ENCODE results near the gene NRXN2. TPM values are rescaled to one million over a fixed set of nuclear protein-coding genes. Genes with fewer than 3 reads are reported as not detected.
"Not testable (repeated sequence)": the region's sequence is repeated elsewhere in the genome, so short reads cannot be mapped to it uniquely, and the experiment has no call there.

Gene NRXN2
- total RNA-seq, 1 experiment from 2014 or later = not detected

DNA sequence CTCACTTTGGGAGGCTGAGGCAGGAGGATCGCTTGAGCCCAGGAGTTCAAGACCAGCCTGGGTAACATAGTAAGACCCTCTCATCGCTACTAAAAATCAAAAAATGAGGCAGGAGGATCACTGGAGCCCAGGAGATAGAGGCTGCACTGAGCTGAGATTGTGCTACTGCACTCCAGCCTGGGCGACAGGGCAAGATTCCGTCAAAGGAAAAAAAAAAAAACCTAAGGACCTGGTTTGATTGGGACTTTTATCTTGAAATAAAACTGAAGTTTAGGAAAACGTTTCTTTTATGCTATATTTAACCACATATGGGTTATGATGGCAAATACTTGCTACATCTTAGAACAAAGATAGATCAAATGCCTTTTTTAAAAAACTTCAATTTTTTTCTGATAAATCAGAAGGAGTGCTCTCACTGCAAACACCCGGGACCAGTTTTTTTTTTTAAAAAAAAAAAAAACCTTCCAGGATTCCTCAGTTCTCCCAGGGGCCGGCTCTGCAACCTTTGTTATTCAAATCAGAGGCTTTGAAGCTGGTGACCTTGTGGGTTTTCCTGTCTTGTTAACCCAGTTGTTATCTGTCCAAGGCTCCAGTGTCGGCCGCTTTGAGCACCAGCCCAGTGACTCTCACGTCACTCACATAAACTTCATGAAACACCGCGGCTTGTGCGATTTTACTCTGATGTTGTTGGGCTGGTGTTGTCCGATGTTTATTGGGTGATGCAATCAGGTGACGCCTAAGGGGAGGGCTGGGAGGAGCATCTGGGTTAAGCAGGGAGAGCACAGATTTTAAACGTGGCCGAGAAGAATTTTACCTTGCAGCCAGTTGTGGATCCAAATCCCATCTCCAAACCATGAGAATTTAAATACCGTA, 156.7 kb downstream of the NRXN2 start:
- DNase-seq (ENCODE audit: low spot score) = peak; percentile 88

DNA sequence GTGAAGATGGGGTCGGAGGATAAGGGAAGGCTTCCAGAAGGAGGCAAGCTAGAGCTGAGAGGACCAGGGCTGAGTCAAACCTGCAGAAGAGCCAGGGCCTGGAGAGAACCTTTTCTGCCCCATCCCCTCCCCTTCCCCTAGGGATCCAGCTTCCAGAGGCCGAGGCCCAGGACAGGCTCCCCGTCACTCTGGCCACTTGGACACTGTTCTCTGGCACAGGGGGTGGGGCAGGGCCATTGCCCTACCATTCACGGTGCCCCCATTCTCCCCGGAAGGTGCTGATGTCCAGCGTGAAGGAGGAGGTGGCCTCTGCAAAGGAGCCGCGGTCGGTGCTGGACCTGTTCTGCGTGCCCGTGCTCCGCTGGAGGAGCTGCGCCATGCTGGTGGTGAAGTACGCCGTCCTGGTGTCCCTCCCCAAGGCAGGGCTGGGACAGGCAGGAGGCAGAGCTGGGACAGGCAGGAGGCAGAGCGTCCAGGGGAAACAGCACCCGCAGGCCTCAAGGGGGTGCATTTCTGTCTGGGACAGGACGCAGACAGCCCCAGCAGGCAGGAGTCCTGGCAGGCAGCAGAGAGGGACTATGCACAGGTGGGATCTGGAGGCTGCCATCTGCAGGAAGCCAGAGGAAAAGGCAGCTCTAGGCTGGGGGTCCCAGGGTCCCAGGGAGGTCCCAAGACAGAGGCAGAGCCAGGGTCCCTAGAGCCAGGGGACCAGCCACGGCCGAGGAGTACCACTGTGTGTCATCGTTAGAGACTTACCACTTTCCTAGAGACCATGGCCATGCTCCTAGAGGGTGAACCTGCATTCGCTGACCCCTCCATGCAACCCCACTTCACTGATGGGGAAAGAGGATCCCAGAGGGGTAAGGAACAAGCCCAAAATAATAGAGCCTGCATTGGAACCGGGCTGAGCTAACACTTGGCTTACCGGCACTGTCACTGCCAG, 157.8 kb downstream of the NRXN2 start:
- no peak for DNase-seq (ENCODE audit: low spot score)

DNA sequence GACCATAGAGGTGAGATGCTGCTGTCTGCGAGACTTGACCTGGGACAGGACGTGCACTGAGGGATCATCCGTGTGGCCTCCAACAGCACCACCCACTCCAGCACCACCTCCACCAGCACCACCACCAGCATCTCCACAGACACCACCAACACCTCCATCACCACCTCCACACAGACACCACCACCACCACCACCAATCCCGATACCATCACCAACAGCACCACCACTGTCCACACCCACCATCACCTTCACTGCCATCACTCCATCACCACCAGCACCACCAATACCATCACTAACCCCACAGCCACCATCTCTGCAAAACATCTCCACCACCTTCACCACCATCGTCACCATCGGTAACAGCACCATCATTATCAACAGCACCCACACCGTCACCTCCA, 158.6 kb downstream of the NRXN2 start:
- no peak for DNase-seq (ENCODE audit: low spot score)

DNA sequence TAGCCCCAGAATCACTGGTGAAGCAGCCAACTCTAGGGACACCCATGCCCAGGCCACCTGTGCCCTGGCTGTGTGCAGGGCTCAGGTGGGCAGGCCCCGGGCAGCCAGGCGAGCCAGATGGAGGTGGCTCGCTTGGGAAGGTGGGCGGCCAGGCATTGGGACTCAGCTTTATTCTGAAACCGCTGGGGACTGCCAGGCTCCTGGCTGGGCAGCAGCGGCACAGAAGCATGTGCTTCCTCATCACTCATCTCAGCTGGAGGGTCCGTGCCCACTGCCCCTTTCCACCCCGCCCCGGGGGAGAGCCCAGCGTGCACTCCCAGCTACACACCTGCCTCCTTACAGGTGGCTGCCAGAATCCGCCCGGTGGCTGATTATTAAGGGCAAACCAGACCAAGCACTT, 159.0 kb downstream of the NRXN2 start:
- DNase-seq (ENCODE audit: low spot score) = no peak

DNA sequence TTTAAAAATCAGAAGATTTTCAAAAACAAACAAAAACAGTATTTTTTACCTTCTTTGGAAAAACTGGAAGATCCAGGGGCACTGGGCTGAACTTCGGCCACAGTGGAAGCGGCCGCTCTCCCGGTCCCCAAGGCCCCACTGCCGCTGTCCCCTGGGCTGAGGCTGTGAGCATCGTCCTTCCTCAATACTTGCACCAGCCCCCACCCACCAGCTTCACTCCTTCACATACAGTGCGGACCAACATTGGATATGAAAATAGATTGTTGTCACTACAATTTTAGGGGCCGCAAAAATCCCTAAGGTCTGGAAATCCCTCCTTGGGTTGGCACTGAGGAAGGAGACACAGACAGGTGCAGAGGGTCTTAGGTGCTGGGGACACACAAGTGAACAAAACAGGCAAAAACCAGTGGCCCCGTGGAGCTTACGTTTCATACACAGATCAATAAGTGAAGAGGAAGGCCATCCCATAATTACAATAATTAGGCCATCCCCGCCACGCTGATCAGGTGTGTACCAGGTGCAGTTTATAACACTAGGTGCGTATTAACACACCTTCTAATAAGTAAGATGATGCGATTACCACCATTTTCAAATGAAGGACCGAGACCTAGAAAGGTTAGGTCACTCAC, 160.2 kb downstream of the NRXN2 start:
- no peak for DNase-seq (ENCODE audit: low spot score)

DNA sequence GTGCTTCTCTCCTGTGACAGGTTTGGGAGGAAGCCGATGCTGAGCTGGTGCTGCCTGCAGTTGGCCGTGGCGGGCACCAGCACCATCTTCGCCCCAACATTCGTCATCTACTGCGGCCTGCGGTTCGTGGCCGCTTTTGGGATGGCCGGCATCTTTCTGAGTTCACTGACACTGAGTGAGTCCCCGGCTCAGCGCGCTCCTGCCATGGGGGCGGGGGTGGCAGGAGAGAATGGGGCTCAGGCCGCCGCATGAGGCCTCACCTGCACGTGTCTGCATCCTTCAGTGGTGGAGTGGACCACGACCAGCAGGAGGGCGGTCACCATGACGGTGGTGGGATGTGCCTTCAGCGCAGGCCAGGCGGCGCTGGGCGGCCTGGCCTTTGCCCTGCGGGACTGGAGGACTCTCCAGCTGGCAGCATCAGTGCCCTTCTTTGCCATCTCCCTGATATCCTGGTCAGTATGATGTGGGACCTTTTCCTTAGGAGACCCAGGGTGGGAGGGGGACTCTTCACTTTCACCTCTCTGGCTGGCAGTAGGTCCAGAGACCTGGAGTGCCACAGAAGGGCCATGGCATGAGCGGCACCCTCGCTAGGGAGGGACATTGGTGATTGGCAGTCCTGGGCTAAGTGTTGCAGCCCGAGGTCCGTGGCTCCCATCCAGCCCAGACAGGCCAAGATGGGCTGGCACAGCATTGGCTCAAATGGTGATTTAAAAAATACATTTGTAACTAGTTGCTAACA, 160.8 kb downstream of the NRXN2 start:
- no peak for DNase-seq (ENCODE audit: low spot score)

DNA sequence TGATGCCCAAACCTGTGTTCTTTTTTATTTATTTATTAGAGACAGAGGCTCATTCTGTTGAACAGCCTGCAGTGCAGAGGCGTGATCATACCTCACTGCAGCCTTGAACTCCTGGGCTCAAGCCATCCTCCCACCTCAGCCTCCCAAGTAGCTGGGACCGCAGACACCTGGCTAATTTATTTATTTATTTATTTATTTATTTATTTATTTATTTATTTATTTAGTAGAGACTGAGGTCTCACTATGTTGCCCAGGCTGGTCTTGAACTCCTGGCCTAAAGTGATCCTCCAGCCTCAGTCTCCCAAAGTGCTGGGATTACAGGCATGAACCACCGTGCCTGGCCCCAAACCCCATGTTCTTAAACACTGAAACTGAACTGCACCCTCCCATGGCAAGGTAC, 161.6 kb downstream of the NRXN2 start:
- not testable (repeated sequence) for DNase-seq (ENCODE audit: low spot score)

DNA sequence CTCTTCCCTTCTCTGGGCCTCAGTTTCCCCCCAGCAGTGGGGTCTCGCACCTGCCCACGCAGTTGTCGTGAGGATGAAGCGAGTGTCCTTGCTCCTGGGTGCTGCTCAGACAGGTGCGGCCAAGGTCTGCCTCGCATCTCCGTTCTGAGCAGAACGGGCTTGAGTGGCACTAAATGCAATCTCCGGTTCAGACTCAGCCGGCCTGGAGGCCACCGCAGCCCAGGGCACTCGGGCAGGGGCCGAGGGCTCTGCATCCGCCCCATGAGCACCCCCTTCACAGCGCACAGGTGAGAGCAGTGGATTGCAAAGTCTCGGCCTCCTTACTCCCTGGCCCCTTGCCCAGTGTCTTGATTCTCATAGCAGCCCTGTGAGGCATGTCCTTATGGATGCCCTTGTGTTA, 162.1 kb downstream of the NRXN2 start:
- no peak for DNase-seq (ENCODE audit: low spot score)

DNA sequence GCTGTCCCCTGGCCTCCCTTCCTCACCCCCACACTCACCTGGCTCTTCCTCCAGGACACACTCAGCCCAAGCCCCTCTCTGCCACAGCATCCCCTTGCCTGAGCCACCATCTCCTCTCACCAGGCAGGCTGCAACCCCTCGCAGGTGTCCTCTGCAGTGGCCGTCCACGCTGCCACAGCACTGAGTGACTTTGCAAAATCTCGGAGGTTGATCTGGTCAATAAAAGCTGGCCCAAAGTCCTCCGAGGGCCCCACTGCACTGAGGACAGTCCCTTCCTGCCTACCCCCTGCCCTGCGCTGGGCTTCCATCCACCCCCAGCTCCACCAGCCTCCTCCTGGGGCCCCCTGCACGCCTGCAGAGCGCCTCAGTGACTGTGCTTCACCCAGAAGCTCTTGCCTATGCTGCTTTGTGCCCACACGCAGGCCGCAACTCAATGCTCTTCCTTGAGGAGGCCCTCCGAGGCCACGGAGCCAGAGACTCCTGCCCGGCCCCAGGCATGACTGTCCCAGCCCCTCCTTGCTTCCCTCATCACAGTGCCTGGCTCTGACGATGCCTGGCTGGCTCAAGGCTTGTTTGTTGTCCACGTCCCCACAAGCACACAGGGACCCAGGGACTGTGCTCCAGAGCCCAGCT, 162.7 kb downstream of the NRXN2 start:
- DNase-seq (ENCODE audit: low spot score) = no peak

DNA sequence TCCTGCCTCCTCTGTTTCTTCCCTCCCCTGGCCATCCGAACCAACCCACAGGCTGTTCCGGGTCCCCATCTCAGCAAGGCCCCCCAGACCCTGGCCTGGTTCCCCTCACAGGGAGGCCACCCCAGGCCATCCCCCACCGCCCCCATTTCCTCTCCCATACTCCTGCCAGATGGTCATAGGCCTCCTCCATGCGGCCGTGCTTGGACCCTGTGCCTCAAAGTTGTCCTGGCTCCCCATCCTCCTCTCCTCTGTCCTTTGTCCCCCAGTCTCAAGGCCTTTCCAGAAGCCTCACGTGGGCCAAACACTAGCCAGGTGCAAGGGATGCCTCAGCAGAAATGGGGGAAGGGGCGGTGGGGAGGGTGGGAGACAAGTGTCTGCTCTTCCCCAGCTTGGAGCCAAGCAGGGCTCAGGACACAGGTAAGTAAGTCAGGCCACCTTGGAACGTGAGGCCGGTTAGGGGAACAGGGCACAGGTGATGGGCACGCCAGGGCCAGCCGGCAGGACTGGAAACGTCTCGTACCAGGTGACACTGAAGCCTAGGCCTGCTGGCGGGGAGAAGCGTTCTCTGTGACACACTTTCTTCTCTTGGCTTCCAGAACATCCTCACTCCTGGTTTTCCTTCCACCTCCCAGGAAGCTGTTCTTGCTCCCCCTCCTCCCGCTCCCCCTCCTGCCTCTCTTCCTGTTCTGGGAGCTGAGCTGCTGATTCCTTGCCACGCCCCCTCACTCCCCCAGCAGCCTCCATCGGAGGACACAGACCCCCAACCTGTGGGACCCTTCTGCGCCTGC, 163.5 kb downstream of the NRXN2 start:
- no peak for DNase-seq (ENCODE audit: low spot score)

DNA sequence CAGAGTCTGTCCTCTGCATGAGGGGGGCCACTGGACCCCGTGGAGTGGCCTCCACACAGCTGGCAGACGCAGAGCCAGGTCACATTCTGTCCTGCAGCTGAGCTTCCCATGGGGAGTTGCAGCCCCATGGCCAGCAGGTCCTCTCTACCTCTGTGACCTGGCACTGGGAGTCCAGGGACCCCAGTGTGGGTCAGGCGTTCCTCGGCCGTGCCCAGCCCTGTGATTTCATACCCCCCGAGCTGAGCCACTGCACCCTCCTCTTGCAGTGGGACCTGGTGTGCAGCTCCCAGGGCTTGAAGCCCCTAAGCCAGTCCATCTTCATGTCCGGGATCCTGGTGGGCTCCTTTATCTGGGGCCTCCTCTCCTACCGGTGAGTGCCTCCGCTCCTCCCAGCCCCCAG, 164.1 kb downstream of the NRXN2 start:
- DNase-seq (ENCODE audit: low spot score) = no peak

DNA sequence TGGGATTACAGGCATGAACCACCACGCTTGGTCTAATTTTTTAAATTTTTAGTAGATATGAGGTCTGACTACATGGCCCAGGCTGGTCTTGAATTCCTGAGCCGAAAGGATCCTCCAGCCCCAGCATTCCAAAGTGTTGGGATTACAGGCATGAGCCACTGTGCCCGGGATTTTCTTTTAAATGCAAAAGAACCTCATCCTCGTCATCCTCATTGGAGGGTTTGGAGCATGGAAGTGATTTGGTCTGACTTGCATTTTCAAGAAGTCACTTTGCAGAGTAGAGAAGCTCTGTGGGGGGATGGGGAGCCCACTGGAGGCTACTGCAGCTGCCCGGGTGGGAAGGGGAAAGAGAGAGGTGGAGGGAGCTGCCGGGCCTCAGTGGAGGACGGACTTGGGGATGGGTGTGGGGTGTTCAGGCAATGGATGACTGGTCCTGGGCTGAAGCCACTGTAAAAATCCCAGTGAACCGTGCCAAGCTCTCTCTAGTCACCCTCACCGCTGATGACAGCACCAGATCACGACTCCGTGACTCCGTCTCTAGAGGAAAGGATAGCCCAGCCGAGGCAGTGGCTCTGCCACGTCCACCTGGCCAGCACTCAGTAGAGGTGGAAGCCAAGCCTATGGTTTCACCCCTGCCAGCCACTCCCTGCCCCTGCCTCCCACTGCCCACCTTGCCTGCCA, 164.8 kb downstream of the NRXN2 start:
- no peak for DNase-seq (ENCODE audit: low spot score)

DNA sequence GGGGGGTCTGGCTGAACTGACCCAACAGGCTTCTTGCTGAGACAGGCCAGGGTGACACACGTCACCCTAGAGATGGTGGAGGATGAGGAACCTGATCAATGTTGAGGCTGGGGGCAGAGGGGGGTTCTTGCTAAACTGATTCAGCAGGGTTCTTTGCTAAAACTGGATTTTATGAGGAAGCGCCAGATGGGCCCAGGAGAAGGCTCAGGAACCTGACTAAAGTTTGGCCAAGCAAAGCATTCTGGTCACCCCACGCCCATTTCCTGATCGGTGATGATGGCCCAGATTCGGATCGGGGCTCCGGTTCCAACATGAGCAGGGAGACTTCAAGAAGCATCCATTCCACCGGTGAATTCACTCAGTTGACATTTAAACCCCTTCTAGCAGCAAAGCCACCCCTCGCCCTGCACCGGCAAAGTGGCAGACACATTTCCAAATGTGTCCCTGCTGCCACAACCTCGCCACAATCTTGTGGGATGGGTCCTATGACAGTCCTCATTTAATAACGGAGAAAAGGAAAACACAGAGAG, 166.2 kb downstream of the NRXN2 start:
- DNase-seq (ENCODE audit: low spot score) = no peak

Other genes starting within 250 kb of the NRXN2 start
- 0.13 TPM in 1 of 2 replicates, not detected in the other for gene SLC22A11, start 167.3 kb downstream of the NRXN2 start, total RNA-seq (2014; rRNA removed; shearing (Covaris generic))
- gene SLC22A12, start 132.0 kb downstream of the NRXN2 start, total RNA-seq (2014; rRNA removed; shearing (Covaris generic)) = not detected in 2 replicates
- gene RASGRP2, start 20.9 kb upstream of the NRXN2 start, total RNA-seq (2014; rRNA removed; shearing (Covaris generic)) = not detected in 2 replicates
- 0.16 and 0.23 TPM in 2 replicates for gene PYGM, start 36.8 kb upstream of the NRXN2 start, total RNA-seq (2014; rRNA removed; shearing (Covaris generic))
- 193 and 251 TPM in 2 replicates for gene SF1, start 55.3 kb upstream of the NRXN2 start, total RNA-seq (2014; rRNA removed; shearing (Covaris generic))
- gene MAP4K2, start 80.0 kb upstream of the NRXN2 start, total RNA-seq (2014; rRNA removed; shearing (Covaris generic)) = 44.4 and 57.0 TPM in 2 replicates
- gene MEN1, start 87.4 kb upstream of the NRXN2 start, total RNA-seq (2014; rRNA removed; shearing (Covaris generic)) = 35.1 and 38.0 TPM in 2 replicates
- 22.7 and 24.7 TPM in 2 replicates for gene CDC42BPG, start 121.5 kb upstream of the NRXN2 start, total RNA-seq (2014; rRNA removed; shearing (Covaris generic))
- 118 and 123 TPM in 2 replicates for gene EHD1, start 155.4 kb upstream of the NRXN2 start, total RNA-seq (2014; rRNA removed; shearing (Covaris generic))
- gene ATG2A, start 194.0 kb upstream of the NRXN2 start, total RNA-seq (2014; rRNA removed; shearing (Covaris generic)) = 47.1 and 50.5 TPM in 2 replicates
- gene PPP2R5B, start 201.5 kb upstream of the NRXN2 start, total RNA-seq (2014; rRNA removed; shearing (Covaris generic)) = 7.9 and 8.9 TPM in 2 replicates
- gene GPHA2, start 212.7 kb upstream of the NRXN2 start, total RNA-seq (2014; rRNA removed; shearing (Covaris generic)) = not detected in 2 replicates
- not detected in 2 replicates for gene MAJIN, start 248.9 kb upstream of the NRXN2 start, total RNA-seq (2014; rRNA removed; shearing (Covaris generic))

Data from HT-29 (cell line).